DOHH2 (cell line): Measurements from ENCODE around the gene CBLB.

ENCODE experiments used
- CTCF ChIP-seq: fragments of 200-600 bp; sonication (generic); IDR thresholded peaks from one replicate; pipeline ENCODE4 v1.5.1; 2014; ENCODE audit warnings: antibody characterized with exemption, mild to moderate bottlenecking, low read depth, low read length; ENCODE audit not compliant: poor library complexity, severe bottlenecking
- EZH2phosphoT487 ChIP-seq: fragments of 200-600 bp; sonication (generic); IDR thresholded peaks from 2 replicates; pipeline ENCODE4 v1.6.1; 2017; ENCODE audit warnings: borderline replicate concordance, mild to moderate bottlenecking, antibody characterized with exemption, low read length, moderate library complexity, mixed read lengths

- TF ChIP-seq CTCF, result no peak
- no peak for TF ChIP-seq EZH2phosphoT487
Observed at GRCh38 chr3:105752791-105753415, 115.9 kb downstream of the CBLB start.
